Uterus (tissue), 2 donors: ENCODE results near the gene PLCE1.

Source experiments
- CTCF ChIP-seq, 4 experiments: fragments of 200-600 bp in 2 of 4; fragments of 450-650 bp in 2 of 4; sonication (generic) in 2 of 4; IDR thresholded peaks; one replicate each; pipeline ENCODE4 v1.5.1; 2016 to 2019; ENCODE audit warnings: antibody characterized with exemption in 4 of 4, mild to moderate bottlenecking in 2 of 4, moderate library complexity in 1 of 4
- POLR2A ChIP-seq, 2 donors: fragments of 450-650 bp; IDR thresholded peaks; one replicate each; pipeline ENCODE4 v1.6.1; 2016; ENCODE audit warnings: antibody characterized with exemption in 2 of 2, mild to moderate bottlenecking in 1 of 2, moderate library complexity in 1 of 2

- TF ChIP-seq CTCF (IDR thresholded peaks at IDR 0.05) (no peak), POLR2A (IDR thresholded peaks at IDR 0.05) (no peak)
Observed at GRCh38 chr10:93954299-93954698, 39.4 kb upstream of the PLCE1 start.
